Activated CD8-positive, alpha-beta T cell treated with anti-CD3 and anti-CD28 coated beads, Interleukin-2, amount 10 ng/mL, durations not matched to agents 7 days and 5 days (primary cell): ENCODE data around the gene LIMS2. TPM values are rescaled to one million over a fixed set of nuclear protein-coding genes. Genes with fewer than 3 reads are reported as not detected.

Experiments used
- ATAC-seq: fragments of 150-1000 bp; cut with Tn5 transposase; one replicate; pipeline ENCODE4 v1.10.0; 2021; ENCODE audit warnings: moderate library complexity
- CTCF ChIA-PET: fragments of 350-600 bp; sonication (Branson Sonifier 250); formaldehyde crosslinking; loops from one replicate; lab custom pipeline; 2021; ENCODE audit warnings: antibody characterized with exemption; lab: Charles Lee
- POLR2A ChIA-PET: fragments of 350-600 bp; sonication (Branson Sonifier 250); formaldehyde crosslinking; loops from one replicate; lab custom pipeline; 2021; ENCODE audit warnings: antibody characterized with exemption; lab: Charles Lee
- DNase-seq: peaks from one replicate; pipeline ENCODE4 v3.0.0-alpha.2; 2020
- H3K27ac Mint-ChIP-seq: one replicate; pipeline ENCODE4 v1.8.0; 2021; ENCODE audit warnings: mild to moderate bottlenecking, mixed read lengths
- H3K27me3 Mint-ChIP-seq: one replicate; pipeline ENCODE4 v1.8.0; 2021; ENCODE audit warnings: low read depth, mixed read lengths
- H3K36me3 Mint-ChIP-seq: one replicate; pipeline ENCODE4 v1.8.0; 2021; ENCODE audit warnings: low read depth, mixed read lengths
- H3K4me1 Mint-ChIP-seq: one replicate; pipeline ENCODE4 v1.8.0; 2021; ENCODE audit warnings: low read depth, mixed read lengths
- H3K4me3 Mint-ChIP-seq: one replicate; pipeline ENCODE4 v1.8.0; 2021; ENCODE audit warnings: mild to moderate bottlenecking, mixed read lengths
- H3K9me3 Mint-ChIP-seq: one replicate; pipeline ENCODE4 v1.8.0; 2022; ENCODE audit warnings: mixed read lengths; ENCODE audit not compliant: insufficient read depth
- total RNA-seq, 2 experiments: library from RNA; stranded (reverse); gene quantifications; one replicate each; pipeline ENCODE4 v1.2.3, GENCODE V29; 2021

LIMS2 gene
- total RNA-seq, 2 experiments from 2014 or later = 35.3 to 38.3 TPM

GRCh38 chr2:127646487-127647241, 28.7 kb downstream of the LIMS2 start:
- no peaks in the 10 kb centered on the region for H3K27me3 Mint-ChIP-seq
- DNase-seq (no peak), ATAC-seq (no peak)
- peaks cover 21% of the 10 kb centered on the region for H3K4me1 Mint-ChIP-seq
- ChIA-PET CTCF (interaction anchor here (9.1 kb wide), 1 partner anchor 55 kb away, joined by 174 read pairs; no protein-coding TSS in a partner anchor), POLR2A (no interaction called here)
- no peaks in the 10 kb centered on the region for H3K36me3 Mint-ChIP-seq
- H3K27ac Mint-ChIP-seq = no peak overlapping the region
- H3K9me3 Mint-ChIP-seq = no peaks in the 10 kb centered on the region
- no peak overlapping the region for H3K4me3 Mint-ChIP-seq

GRCh38 chr2:127645395-127646291, 29.7 kb downstream of the LIMS2 start, which contains the start of gene GPR17:
TSS of gene GPR17 (plus strand) at chr2:127646153. CDS start at chr2:127650736, 4,583 bp downstream.
- Mint-ChIP-seq H3K9me3 (no peaks in the 10 kb centered on the region), H3K4me1 (peaks cover 25% of the 10 kb centered on the region), H3K27me3 (no peaks in the 10 kb centered on the region), H3K36me3 (no peaks in the 10 kb centered on the region), H3K4me3 (no peak within 1 kb of the TSS), H3K27ac (no peak within 1 kb of the TSS)
- POLR2A ChIA-PET = no interaction called here
- ATAC-seq (no peak), DNase-seq (no peak)
- CTCF ChIA-PET = interaction anchor here (2.6 kb wide), 1 partner anchor 54 kb away, joined by 15 read pairs; no protein-coding TSS in a partner anchor

- no peak for ATAC-seq
- H3K27ac Mint-ChIP-seq = no peak overlapping the region
- H3K4me1 Mint-ChIP-seq = peaks cover 31% of the 10 kb centered on the region
- DNase-seq = no peak
- no peaks in the 10 kb centered on the region for H3K27me3 Mint-ChIP-seq
- H3K9me3 Mint-ChIP-seq = no peaks in the 10 kb centered on the region
- CTCF ChIA-PET = interaction anchor here (2.6 kb wide), 1 partner anchor 54 kb away, joined by 15 read pairs; no protein-coding TSS in a partner anchor
- no peaks in the 10 kb centered on the region for H3K36me3 Mint-ChIP-seq
- POLR2A ChIA-PET = no interaction called here
- no peak overlapping the region for H3K4me3 Mint-ChIP-seq
Measured at GRCh38 chr2:127645026-127645394, 30.3 kb downstream of the LIMS2 start.

- Mint-ChIP-seq H3K27me3 (no peaks in the 10 kb centered on the region), H3K4me3 (no peak overlapping the region), H3K4me1 (peaks cover 33% of the 10 kb centered on the region), H3K9me3 (no peaks in the 10 kb centered on the region), H3K36me3 (no peaks in the 10 kb centered on the region), H3K27ac (no peak overlapping the region)
- DNase-seq (no peak), ATAC-seq (no peak)
- POLR2A ChIA-PET = no interaction called here
- CTCF ChIA-PET = interaction anchor here (1.0 to 2.6 kb wide), 2 partner anchors 53 to 58 kb away, joined by 3 to 15 read pairs; no protein-coding TSS in a partner anchor
Measured at GRCh38 chr2:127644066-127645025, 31.0 kb downstream of the LIMS2 start.

GRCh38 chr2:127643439-127644065, 31.8 kb downstream of the LIMS2 start:
- ATAC-seq (no peak), DNase-seq (no peak)
- Mint-ChIP-seq H3K4me1 (peaks cover 37% of the 10 kb centered on the region), H3K36me3 (peaks cover 6% of the 10 kb centered on the region), H3K27ac (peak overlapping the region; percentile 39), H3K27me3 (no peaks in the 10 kb centered on the region), H3K4me3 (no peak overlapping the region), H3K9me3 (no peaks in the 10 kb centered on the region)
- CTCF ChIA-PET = interaction anchor here (1.0 to 2.6 kb wide), 2 partner anchors 52 to 59 kb away, joined by 3 to 15 read pairs; no protein-coding TSS in a partner anchor
- POLR2A ChIA-PET = no interaction called here

- DNase-seq = no peak
- H3K9me3 Mint-ChIP-seq = no peaks in the 10 kb centered on the region
- H3K4me3 Mint-ChIP-seq = peak overlapping the region; percentile 74
- H3K4me1 Mint-ChIP-seq = peaks cover 39% of the 10 kb centered on the region
- ChIA-PET POLR2A (no interaction called here), CTCF (no interaction called here)
- peak overlapping the region; percentile 75 for H3K27ac Mint-ChIP-seq
- no peak for ATAC-seq
- H3K36me3 Mint-ChIP-seq = peaks cover 6% of the 10 kb centered on the region
- no peaks in the 10 kb centered on the region for H3K27me3 Mint-ChIP-seq
Measured at GRCh38 chr2:127642706-127643438, 32.5 kb downstream of the LIMS2 start.

- CTCF ChIA-PET = interaction anchor here (0.9 to 6.7 kb wide), 3 partner anchors 7 to 162 kb away, joined by 4 to 72 read pairs (median 25); no protein-coding TSS in a partner anchor
Measured at GRCh38 chr2:127641846-127642507, 33.4 kb downstream of the LIMS2 start.

GRCh38 chr2:127641133-127641532, 34.2 kb downstream of the LIMS2 start:
- no peak for DNase-seq
- POLR2A ChIA-PET = interaction anchor here (0.8 to 2.6 kb wide), 7 partner anchors 9 to 611 kb away, joined by 3 to 13 read pairs (median 4); partner anchors contain the start of genes SAP130 and SFT2D3
- Mint-ChIP-seq H3K27ac (peak overlapping the region; percentile 89), H3K9me3 (no peaks in the 10 kb centered on the region), H3K36me3 (peaks cover 6% of the 10 kb centered on the region), H3K4me3 (peak overlapping the region; percentile 74), H3K27me3 (no peaks in the 10 kb centered on the region), H3K4me1 (peaks cover 46% of the 10 kb centered on the region)
- CTCF ChIA-PET = interaction anchor here (1.4 to 6.7 kb wide), 5 partner anchors 8 to 444 kb away, joined by 5 to 72 read pairs (median 6); no protein-coding TSS in a partner anchor
- ATAC-seq = no peak

More at GRCh38 chr2:127641846-127642507, 33.4 kb downstream of the LIMS2 start:
- H3K27ac Mint-ChIP-seq = peak overlapping the region; percentile 75
- no peaks in the 10 kb centered on the region for H3K9me3 Mint-ChIP-seq
- peak overlapping the region; percentile 74 for H3K4me3 Mint-ChIP-seq
- peaks cover 43% of the 10 kb centered on the region for H3K4me1 Mint-ChIP-seq
- ATAC-seq = peak; percentile 77
- H3K27me3 Mint-ChIP-seq = no peaks in the 10 kb centered on the region
- POLR2A ChIA-PET = interaction anchor here (0.5 to 2.6 kb wide), 6 partner anchors 8 to 610 kb away, joined by 3 to 13 read pairs (median 4); partner anchors contain the start of genes IWS1 and SFT2D3
- H3K36me3 Mint-ChIP-seq = peaks cover 6% of the 10 kb centered on the region
- peak; percentile 63 for DNase-seq
